Adrenal gland (tissue), 5 donors: ENCODE results near the gene GLB1L3.

Source experiments
- CTCF ChIP-seq, 6 experiments: fragments of 450-650 bp in 4 of 6; fragments of 200-600 bp in 2 of 6; sonication (generic) in 1 of 6; IDR thresholded peaks; 1 replicate in 5 of 6; 2 replicates in 1 of 6; pipeline versions ENCODE4 v1.5.1 to v1.8.0; 2016 to 2021; ENCODE audit warnings: antibody characterized with exemption in 6 of 6, mild to moderate bottlenecking in 2 of 6, moderate library complexity in 1 of 6
- POLR2A ChIP-seq, 2 donors: fragments of 450-650 bp; IDR thresholded peaks; one replicate each; pipeline ENCODE4 v1.6.1; 2017; ENCODE audit warnings: antibody characterized with exemption in 2 of 2, mild to moderate bottlenecking in 2 of 2, moderate library complexity in 1 of 2
- donor health status: DM: no; HTN: no; CAD: no.

- TF ChIP-seq CTCF (IDR thresholded peaks at IDR 0.05), result no peak
- TF ChIP-seq POLR2A (IDR thresholded peaks at IDR 0.05), result no peak
Observed at GRCh38 chr11:134272381-134273316, 3.5 kb upstream of the GLB1L3 start.
